Measurements from ENCODE around the gene C19orf38.

- TF ChIP-seq, protein P1, sequence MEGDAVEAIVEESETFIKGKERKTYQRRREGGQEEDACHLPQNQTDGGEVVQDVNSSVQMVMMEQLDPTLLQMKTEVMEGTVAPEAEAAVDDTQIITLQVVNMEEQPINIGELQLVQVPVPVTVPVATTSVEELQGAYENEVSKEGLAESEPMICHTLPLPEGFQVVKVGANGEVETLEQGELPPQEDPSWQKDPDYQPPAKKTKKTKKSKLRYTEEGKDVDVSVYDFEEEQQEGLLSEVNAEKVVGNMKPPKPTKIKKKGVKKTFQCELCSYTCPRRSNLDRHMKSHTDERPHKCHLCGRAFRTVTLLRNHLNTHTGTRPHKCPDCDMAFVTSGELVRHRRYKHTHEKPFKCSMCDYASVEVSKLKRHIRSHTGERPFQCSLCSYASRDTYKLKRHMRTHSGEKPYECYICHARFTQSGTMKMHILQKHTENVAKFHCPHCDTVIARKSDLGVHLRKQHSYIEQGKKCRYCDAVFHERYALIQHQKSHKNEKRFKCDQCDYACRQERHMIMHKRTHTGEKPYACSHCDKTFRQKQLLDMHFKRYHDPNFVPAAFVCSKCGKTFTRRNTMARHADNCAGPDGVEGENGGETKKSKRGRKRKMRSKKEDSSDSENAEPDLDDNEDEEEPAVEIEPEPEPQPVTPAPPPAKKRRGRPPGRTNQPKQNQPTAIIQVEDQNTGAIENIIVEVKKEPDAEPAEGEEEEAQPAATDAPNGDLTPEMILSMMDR (IDR thresholded peaks at IDR 0.05; ENCODE audit: extremely low read depth in 1 of 2, insufficient read depth in 1 of 2, low read depth in 1 of 2, low read length in 2 of 2): no peak
- TF ChIP-seq POLR2A (IDR thresholded peaks at IDR 0.05; ENCODE audit: low read depth, low read length): no peak
Observed at GRCh38 chr19:10809651-10810285, 38.4 kb upstream of the C19orf38 start.

Measured in endothelial cell of umbilical vein (primary cell).